SK-N-SH treated with all-trans-retinoic acid at 6 μM for 48 hours (cell line): ENCODE measurements around the gene DDAH1.
A peak's percentile ranks its signal among the peaks of the same experiment; 100 is the strongest.

Source experiments
- ATAC-seq: fragments of 200-7000 bp; cut with Tn5 transposase; 3 replicates; pipeline ENCODE4 v1.9.1; 2020; ENCODE audit warnings: mild to moderate bottlenecking, moderate library complexity
- ARNTL ChIP-seq: fragments of 450-650 bp; formaldehyde crosslinking; IDR thresholded peaks from 2 replicates; pipeline ENCODE4 v1.5.0; 2020; ENCODE audit warnings: low read depth, mild to moderate bottlenecking, moderate library complexity, borderline replicate concordance
- BACH2 ChIP-seq: fragments of 250-450 bp; sonication (Bioruptor Pico); IDR thresholded peaks from 2 replicates; pipeline ENCODE4 v1.9.0; 2021; ENCODE audit warnings: mild to moderate bottlenecking, borderline replicate concordance
- CSDC2 ChIP-seq: fragments of 250-450 bp; sonication (Bioruptor Pico); IDR thresholded peaks from 2 replicates; pipeline ENCODE4 v1.5.0; 2020; ENCODE audit warnings: mild to moderate bottlenecking, moderate library complexity
- GLIS3 ChIP-seq: fragments of 250-450 bp; sonication (Bioruptor Pico); IDR thresholded peaks from 2 replicates; pipeline ENCODE4 v1.5.0; 2020; ENCODE audit warnings: mild to moderate bottlenecking, moderate library complexity
- ISL1 ChIP-seq: fragments of 250-450 bp; sonication (Bioruptor Pico); IDR thresholded peaks from 2 replicates; pipeline ENCODE4 v2.1.2; 2022; ENCODE audit warnings: mild to moderate bottlenecking, moderate library complexity
- OSR1 ChIP-seq: fragments of 250-450 bp; sonication (Bioruptor Pico); IDR thresholded peaks from 2 replicates; pipeline ENCODE4 v1.8.0; 2022; ENCODE audit warnings: moderate library complexity, mild to moderate bottlenecking, inconsistent platforms
- POU6F1 ChIP-seq: fragments of 250-450 bp; sonication (Bioruptor Pico); IDR thresholded peaks from 2 replicates; pipeline ENCODE4 v1.8.0; 2021; ENCODE audit warnings: low read depth, mild to moderate bottlenecking, moderate library complexity, borderline replicate concordance
- PPARA ChIP-seq: fragments of 250-450 bp; sonication (Bioruptor Pico); IDR thresholded peaks from 2 replicates; pipeline ENCODE4 v1.5.0; 2020; ENCODE audit warnings: mild to moderate bottlenecking, borderline replicate concordance
- RARB ChIP-seq: fragments of 250-450 bp; sonication (Bioruptor Pico); IDR thresholded peaks from 2 replicates; pipeline ENCODE4 v1.8.0; 2021; ENCODE audit warnings: mild to moderate bottlenecking, moderate library complexity
- SNAI2 ChIP-seq: fragments of 250-450 bp; sonication (Bioruptor Pico); IDR thresholded peaks from 2 replicates; pipeline ENCODE4 v1.5.0; 2020; ENCODE audit warnings: mild to moderate bottlenecking, moderate library complexity
- TCF4 ChIP-seq: fragments of 250-450 bp; sonication (Bioruptor Pico); IDR thresholded peaks from 2 replicates; pipeline ENCODE4 v1.8.0; 2021; ENCODE audit warnings: mild to moderate bottlenecking, moderate library complexity, borderline replicate concordance
- TOX ChIP-seq: fragments of 250-450 bp; sonication (Bioruptor Pico); IDR thresholded peaks from 2 replicates; pipeline ENCODE4 v1.8.0; 2021; ENCODE audit warnings: mild to moderate bottlenecking, moderate library complexity, borderline replicate concordance
- ZC3H10 ChIP-seq: fragments of 250-450 bp; sonication (Bioruptor Pico); IDR thresholded peaks from 2 replicates; pipeline ENCODE4 v1.5.1; 2021; ENCODE audit warnings: mild to moderate bottlenecking, moderate library complexity
- ZFP3 ChIP-seq: fragments of 250-450 bp; sonication (Bioruptor Pico); IDR thresholded peaks from 2 replicates; pipeline ENCODE4 v1.5.0; 2020; ENCODE audit warnings: mild to moderate bottlenecking, moderate library complexity
- ZFP30 ChIP-seq: fragments of 450-650 bp; formaldehyde crosslinking; IDR thresholded peaks from 2 replicates; pipeline ENCODE4 v1.5.0; 2022; ENCODE audit warnings: mild to moderate bottlenecking, moderate library complexity
- ZNF70 ChIP-seq: fragments of 450-650 bp; formaldehyde crosslinking; IDR thresholded peaks from 2 replicates; pipeline ENCODE4 v1.5.0; 2020; ENCODE audit warnings: mild to moderate bottlenecking, moderate library complexity
- ZNF8 ChIP-seq: fragments of 450-650 bp; formaldehyde crosslinking; IDR thresholded peaks from 2 replicates; pipeline ENCODE4 v1.5.0; 2020; ENCODE audit warnings: mild to moderate bottlenecking, moderate library complexity
- TF ChIP-seq, protein P1 (sequence below): fragments of 250-450 bp; sonication (Bioruptor Pico); IDR thresholded peaks from 2 replicates; pipeline ENCODE4 v1.5.1; 2020; ENCODE audit warnings: low read depth, mild to moderate bottlenecking, moderate library complexity
- TF ChIP-seq, protein P2 (sequence below): fragments of 250-450 bp; sonication (Bioruptor Pico); IDR thresholded peaks from 2 replicates; pipeline ENCODE4 v1.8.0; 2020; ENCODE audit warnings: mild to moderate bottlenecking, moderate library complexity, borderline replicate concordance

DDAH1 gene

DNA sequence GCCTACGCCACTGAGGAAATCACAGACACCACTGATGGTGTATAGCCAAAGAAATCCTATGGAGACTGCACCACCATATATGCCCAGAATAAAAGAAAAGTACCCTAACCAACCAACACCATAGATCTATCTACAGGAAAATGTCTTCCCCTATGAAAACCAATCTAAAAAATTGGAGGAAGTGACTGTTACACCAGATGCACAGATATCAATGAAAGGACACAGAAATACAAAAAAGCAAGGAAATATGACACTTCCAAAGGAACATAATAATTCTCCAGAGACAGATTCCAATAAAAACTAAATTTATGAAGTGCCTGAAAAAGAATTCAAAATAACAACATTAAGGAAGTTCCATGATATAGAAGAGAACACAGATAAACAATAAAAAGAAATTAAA is 131.8 kb downstream of the DDAH1 start (continued):
- TF ChIP-seq, protein P1, sequence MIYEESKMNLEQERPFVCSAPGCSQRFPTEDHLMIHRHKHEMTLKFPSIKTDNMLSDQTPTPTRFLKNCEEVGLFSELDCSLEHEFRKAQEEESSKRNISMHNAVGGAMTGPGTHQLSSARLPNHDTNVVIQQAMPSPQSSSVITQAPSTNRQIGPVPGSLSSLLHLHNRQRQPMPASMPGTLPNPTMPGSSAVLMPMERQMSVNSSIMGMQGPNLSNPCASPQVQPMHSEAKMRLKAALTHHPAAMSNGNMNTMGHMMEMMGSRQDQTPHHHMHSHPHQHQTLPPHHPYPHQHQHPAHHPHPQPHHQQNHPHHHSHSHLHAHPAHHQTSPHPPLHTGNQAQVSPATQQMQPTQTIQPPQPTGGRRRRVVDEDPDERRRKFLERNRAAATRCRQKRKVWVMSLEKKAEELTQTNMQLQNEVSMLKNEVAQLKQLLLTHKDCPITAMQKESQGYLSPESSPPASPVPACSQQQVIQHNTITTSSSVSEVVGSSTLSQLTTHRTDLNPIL (CRISPR knock-in tag), result no peak
- TF ChIP-seq ARNTL (CRISPR knock-in tag) (no peak), PPARA (CRISPR knock-in tag) (no peak), SNAI2 (CRISPR knock-in tag) (no peak)

DNA sequence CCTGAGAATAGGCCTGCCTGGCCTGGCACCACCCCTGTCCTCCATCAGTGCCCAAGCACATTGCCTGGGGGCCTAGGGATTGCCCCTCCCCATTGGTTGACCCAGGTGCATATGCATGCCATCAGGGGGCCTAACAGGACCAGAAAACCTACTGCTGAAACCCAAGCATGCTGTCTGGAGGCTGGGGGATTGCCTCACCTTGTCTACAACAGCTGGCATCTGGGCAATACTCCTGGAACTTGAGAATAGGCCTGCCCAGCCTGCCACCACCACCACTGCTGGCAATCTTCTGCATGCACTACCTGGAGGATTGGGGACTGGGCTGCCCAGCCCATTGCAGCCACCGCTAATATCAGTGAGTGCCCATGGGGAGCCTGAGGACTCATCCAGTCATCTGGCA is 132.4 kb downstream of the DDAH1 start:
- no peak for ATAC-seq
- TF ChIP-seq ZC3H10 (CRISPR knock-in tag), result no peak
- TF ChIP-seq ISL1, result no peak
- TF ChIP-seq SNAI2 (CRISPR knock-in tag), result no peak
- TF ChIP-seq TCF4 (CRISPR knock-in tag), result no peak
- TF ChIP-seq ZFP3, result no peak
- TF ChIP-seq POU6F1 (CRISPR knock-in tag), result no peak
- TF ChIP-seq RARB (CRISPR knock-in tag), result no peak
- TF ChIP-seq, protein P2, sequence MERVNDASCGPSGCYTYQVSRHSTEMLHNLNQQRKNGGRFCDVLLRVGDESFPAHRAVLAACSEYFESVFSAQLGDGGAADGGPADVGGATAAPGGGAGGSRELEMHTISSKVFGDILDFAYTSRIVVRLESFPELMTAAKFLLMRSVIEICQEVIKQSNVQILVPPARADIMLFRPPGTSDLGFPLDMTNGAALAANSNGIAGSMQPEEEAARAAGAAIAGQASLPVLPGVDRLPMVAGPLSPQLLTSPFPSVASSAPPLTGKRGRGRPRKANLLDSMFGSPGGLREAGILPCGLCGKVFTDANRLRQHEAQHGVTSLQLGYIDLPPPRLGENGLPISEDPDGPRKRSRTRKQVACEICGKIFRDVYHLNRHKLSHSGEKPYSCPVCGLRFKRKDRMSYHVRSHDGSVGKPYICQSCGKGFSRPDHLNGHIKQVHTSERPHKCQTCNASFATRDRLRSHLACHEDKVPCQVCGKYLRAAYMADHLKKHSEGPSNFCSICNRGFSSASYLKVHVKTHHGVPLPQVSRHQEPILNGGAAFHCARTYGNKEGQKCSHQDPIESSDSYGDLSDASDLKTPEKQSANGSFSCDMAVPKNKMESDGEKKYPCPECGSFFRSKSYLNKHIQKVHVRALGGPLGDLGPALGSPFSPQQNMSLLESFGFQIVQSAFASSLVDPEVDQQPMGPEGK (CRISPR knock-in tag), result no peak
- TF ChIP-seq ZNF8 (CRISPR knock-in tag), result no peak
- no peak for TF ChIP-seq ZNF70
- TF ChIP-seq ZFP30 (CRISPR knock-in tag), result no peak

GRCh38 chr1:85330711-85331290 is 134.2 kb downstream of the DDAH1 start:
- peak; percentile 59 for ATAC-seq
- TF ChIP-seq, protein P1 (CRISPR knock-in tag), result no peak
- peak; percentile 50; the same call in 1 of the 2 replicates for TF ChIP-seq ZFP3
- peak; percentile 78 for TF ChIP-seq ISL1
- 0 out of 2 replicates have a peak, but pooled peaks have one; percentile 42 for TF ChIP-seq CSDC2
- no peak for TF ChIP-seq POU6F1 (CRISPR knock-in tag)

DNA sequence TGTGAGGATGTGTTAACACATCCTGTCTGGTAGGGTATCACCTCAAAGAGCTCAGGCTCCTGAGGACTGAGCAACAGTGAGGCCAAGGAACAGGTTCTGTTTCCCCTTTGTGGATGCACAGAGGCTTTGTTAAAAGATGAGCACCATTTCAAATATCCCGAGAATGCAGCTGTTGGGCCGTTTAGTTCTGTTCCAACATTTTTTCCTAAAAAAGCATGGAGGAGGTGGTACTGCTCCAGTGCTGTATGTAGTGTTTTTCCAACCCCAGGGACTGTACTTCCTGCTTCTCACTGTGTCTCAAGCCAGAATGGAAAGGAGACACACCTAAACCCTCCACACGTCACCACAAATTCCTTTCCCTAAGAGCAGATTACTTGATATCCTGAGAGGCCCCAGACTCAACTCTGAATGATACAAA is 134.7 kb downstream of the DDAH1 start:
- ATAC-seq, result peak; percentile 56
- TF ChIP-seq ISL1 (peak; percentile 23; the same call in 1 of the 2 replicates), CSDC2 (0 out of 2 replicates have a peak, but pooled peaks have one; percentile 43), ARNTL (CRISPR knock-in tag) (no peak)

- ATAC-seq, result peak; percentile 81
- TF ChIP-seq RARB (CRISPR knock-in tag), result no peak; the same call in 1 of the 2 replicates
- no peak for TF ChIP-seq ZNF8 (CRISPR knock-in tag)
- TF ChIP-seq, protein P2 (CRISPR knock-in tag), result peak; percentile 51; the same call in 1 of the 2 replicates
- peak; percentile 81 for TF ChIP-seq TOX (CRISPR knock-in tag)
- no peak for TF ChIP-seq OSR1 (CRISPR knock-in tag)
- TF ChIP-seq GLIS3 (CRISPR knock-in tag), result no peak
- no peak for TF ChIP-seq SNAI2 (CRISPR knock-in tag)
- peak; percentile 70 for TF ChIP-seq ZC3H10 (CRISPR knock-in tag)
- TF ChIP-seq BACH2 (CRISPR knock-in tag), result no peak
- TF ChIP-seq CSDC2, result no peak
- TF ChIP-seq, protein P1 (CRISPR knock-in tag), result peak; percentile 72; the same call in 1 of the 2 replicates
These were observed 136.1 kb downstream of the DDAH1 start for GRCh38 chr1:85328713-85329397.
